ENCODE measurements around the gene PATL2. TPM values are rescaled to one million over a fixed set of nuclear protein-coding genes. Genes with fewer than 3 reads are reported as not detected.
"Not testable (repeated sequence)": the region's sequence is repeated elsewhere in the genome, so short reads cannot be mapped to it uniquely, and the experiment has no call there.

The PATL2 gene
- 0.77 TPM in 1 of 2 replicates, not detected in the other for total RNA-seq
- 0.54 and 0.85 TPM in 2 replicates for polyA plus RNA-seq

GRCh38 chr15:44711096-44711742 is at the start of gene PATL2, which contains the start of gene B2M:
PATL2 (minus strand) TSS chr15:44711323; CDS start chr15:44676490, 34,833 bp downstream.
B2M (plus strand) TSS chr15:44711517; CDS start chr15:44711547, 30 bp downstream.
- peak within 1 kb of the TSS; percentile 99 for H3K27ac ChIP-seq
- WGBS (ENCODE audit: low lambda C conversion rate, missing lambda C conversion rate), result under 1% methylated on average over 33 of the region's 37 CpGs
- peak within 1 kb of the TSS; percentile 70 for H2AFZ ChIP-seq
- DNase-seq (ENCODE audit: low spot score), result peak; percentile 98
- peak within 1 kb of the TSS; percentile 83 for H3K4me3 ChIP-seq
- H3K27me3 ChIP-seq, result no peaks in the 10 kb centered on the region
- H3K36me3 ChIP-seq (replicated peaks; ENCODE audit: insufficient read depth, low read depth), result no peaks in the 10 kb centered on the region
- H3K4me2 ChIP-seq, result peak within 1 kb of the TSS; percentile 90
- H3K9me2 ChIP-seq (replicated peaks; ENCODE audit: insufficient read depth), result no peaks in the 10 kb centered on the region
- H3K9me3 ChIP-seq (ENCODE audit: low read depth), result no peaks in the 10 kb centered on the region
- TF ChIP-seq EZH2 (IDR thresholded peaks at IDR 0.05; ENCODE audit: borderline replicate concordance) (no peak), CTCF (IDR thresholded peaks at IDR 0.05; ENCODE audit: poor library complexity) (no peak), EZH2phosphoT487 (IDR thresholded peaks at IDR 0.05; ENCODE audit: low read depth, severe bottlenecking, unreplicated experiment) (no peak)
- H3K4me1 ChIP-seq (ENCODE audit: insufficient read depth), result peaks cover 4% of the 10 kb centered on the region
- peaks cover 32% of the 10 kb centered on the region for H4K20me1 ChIP-seq (ENCODE audit: insufficient read depth, poor library complexity, severe bottlenecking)
- H3K79me2 ChIP-seq, result peaks cover 50% of the 10 kb centered on the region

- DNase-seq (ENCODE audit: low spot score), result no peak
- Histone ChIP-seq H3K79me2 (no peaks in the 10 kb centered on the region), H3K27me3 (no peaks in the 10 kb centered on the region), H3K4me2 (no peak overlapping the region), H3K36me3 (replicated peaks; ENCODE audit: insufficient read depth, low read depth) (no peaks in the 10 kb centered on the region), H3K4me3 (no peak overlapping the region), H3K4me1 (ENCODE audit: insufficient read depth) (no peaks in the 10 kb centered on the region), H2AFZ (no peak overlapping the region), H3K9me2 (replicated peaks; ENCODE audit: insufficient read depth) (no peaks in the 10 kb centered on the region), H3K27ac (no peak overlapping the region), H4K20me1 (ENCODE audit: insufficient read depth, poor library complexity, severe bottlenecking) (no peaks in the 10 kb centered on the region), H3K9me3 (ENCODE audit: low read depth) (no peaks in the 10 kb centered on the region)
- 100% methylated on average over 1 of the region's 1 CpG for WGBS (ENCODE audit: low lambda C conversion rate, missing lambda C conversion rate)
- no peak for TF ChIP-seq CTCF (IDR thresholded peaks at IDR 0.05; ENCODE audit: poor library complexity)
- TF ChIP-seq EZH2 (IDR thresholded peaks at IDR 0.05; ENCODE audit: borderline replicate concordance), result no peak
- no peak for TF ChIP-seq EZH2phosphoT487 (IDR thresholded peaks at IDR 0.05; ENCODE audit: low read depth, severe bottlenecking, unreplicated experiment)
These were observed 42.2 kb upstream of the PATL2 start for GRCh38 chr15:44753345-44753744.

- not testable (repeated sequence) for H3K9me2 ChIP-seq (replicated peaks; ENCODE audit: insufficient read depth); H3K4me1 ChIP-seq (ENCODE audit: insufficient read depth); H3K36me3 ChIP-seq (replicated peaks; ENCODE audit: insufficient read depth, low read depth); H3K4me2 ChIP-seq; H4K20me1 ChIP-seq (ENCODE audit: insufficient read depth, poor library complexity, severe bottlenecking); DNase-seq (ENCODE audit: low spot score); H3K9me3 ChIP-seq (ENCODE audit: low read depth); H3K27ac ChIP-seq; H3K4me3 ChIP-seq; H2AFZ ChIP-seq; H3K79me2 ChIP-seq; H3K27me3 ChIP-seq
- 92% methylated on average over 1 of the region's 2 CpGs for WGBS (ENCODE audit: low lambda C conversion rate, missing lambda C conversion rate)
These were observed 32.3 kb upstream of the PATL2 start for GRCh38 chr15:44743454-44743853.

- not testable (repeated sequence) for H3K4me1 ChIP-seq (ENCODE audit: insufficient read depth); H2AFZ ChIP-seq; H3K4me3 ChIP-seq; H3K79me2 ChIP-seq; H4K20me1 ChIP-seq (ENCODE audit: insufficient read depth, poor library complexity, severe bottlenecking); H3K27ac ChIP-seq; DNase-seq (ENCODE audit: low spot score); H3K27me3 ChIP-seq; H3K9me2 ChIP-seq (replicated peaks; ENCODE audit: insufficient read depth); H3K4me2 ChIP-seq; H3K9me3 ChIP-seq (ENCODE audit: low read depth); H3K36me3 ChIP-seq (replicated peaks; ENCODE audit: insufficient read depth, low read depth)
- 78% methylated on average over 24 of the region's 24 CpGs for WGBS (ENCODE audit: low lambda C conversion rate, missing lambda C conversion rate)
These were observed 28.2 kb upstream of the PATL2 start for GRCh38 chr15:44739222-44739847.

Measured in hepatocyte (in vitro differentiated cells).